Activated CD4-positive, alpha-beta T cell treated with anti-CD3 and anti-CD28 coated beads, Interleukin-2, Interleukin-4, amounts not matched to agents 100 ng/mL and 50 ng/mL, durations not matched to agents 16 hours and 8 hours (primary cell): Measurements from ENCODE around the gene CASTOR1.
"Not testable (repeated sequence)": the region's sequence is repeated elsewhere in the genome, so short reads cannot be mapped to it uniquely, and the experiment has no call there.

Source experiments
- DNase-seq: peaks from one replicate; pipeline ENCODE4 v3.0.0-alpha.2; 2020; ENCODE audit warnings: low spot score

Gene CASTOR1

GRCh38 chr22:30289141-30289979 lies at the start of gene CASTOR1:
TSS of gene CASTOR1 (minus strand) at chr22:30289505. CDS start at chr22:30289497, 8 bp downstream.
- DNase-seq: peak; percentile 94

GRCh38 chr22:30338802-30339201 lies 49.5 kb upstream of the CASTOR1 start:
- DNase-seq: no peak

GRCh38 chr22:30338341-30338740 lies 49.0 kb upstream of the CASTOR1 start:
- not testable (repeated sequence) for DNase-seq

DNA sequence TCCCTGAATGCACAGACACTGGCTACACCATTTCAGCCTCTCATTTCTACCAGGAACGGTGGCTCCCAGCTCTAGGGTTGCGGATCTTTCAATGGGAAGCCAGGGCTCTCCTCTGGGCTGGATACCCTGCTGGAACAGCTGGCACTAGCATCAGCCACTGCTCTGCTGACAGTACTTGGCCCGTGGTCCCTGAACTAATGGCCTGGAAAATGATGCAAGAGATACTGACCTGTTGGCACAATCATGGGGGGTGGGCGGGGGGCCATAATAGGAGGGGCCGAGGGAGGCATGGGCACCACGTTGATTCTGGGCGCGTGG lies 48.1 kb upstream of the CASTOR1 start:
- DNase-seq: no peak

- DNase-seq: no peak
Observed at GRCh38 chr22:30336752-30337460, 47.6 kb upstream of the CASTOR1 start.

GRCh38 chr22:30335236-30335635 lies 45.9 kb upstream of the CASTOR1 start:
- DNase-seq: no peak

DNA sequence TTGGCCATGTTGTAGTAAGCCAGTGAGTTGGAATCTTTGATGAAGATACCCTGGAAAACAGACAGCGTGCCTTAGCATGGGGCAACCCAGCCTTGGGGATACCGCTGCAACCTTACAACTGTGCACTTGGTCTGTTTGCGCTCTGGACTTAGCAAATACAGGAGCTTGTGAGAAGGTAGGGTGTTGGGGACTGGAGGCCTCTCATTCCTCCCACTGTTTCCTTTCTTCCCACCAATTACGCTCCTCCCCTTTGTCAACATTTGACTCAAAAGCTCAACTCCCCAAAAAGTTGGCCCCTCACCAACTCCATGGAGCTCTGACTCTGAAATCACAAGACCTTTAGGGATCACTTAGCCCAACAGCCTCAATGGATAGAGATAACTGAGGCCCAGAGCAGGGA lies 45.3 kb upstream of the CASTOR1 start:
- DNase-seq: no peak

DNA sequence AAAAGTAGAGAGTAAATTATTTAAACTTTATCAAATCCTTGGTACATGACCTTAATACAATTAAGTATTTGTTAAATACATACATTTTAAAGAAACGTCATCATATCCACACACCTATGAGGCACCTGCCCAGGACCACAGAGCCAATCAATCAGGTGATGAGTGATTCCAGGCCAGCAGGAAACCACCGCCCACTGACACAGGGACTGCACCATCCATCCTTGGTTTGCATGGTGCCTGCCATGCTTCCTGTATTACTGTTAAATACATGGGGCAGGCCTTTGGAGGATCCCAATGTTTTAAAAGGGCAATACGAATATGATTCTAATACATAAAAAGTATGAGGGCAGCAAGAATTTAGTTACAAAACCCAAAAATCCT lies 44.4 kb upstream of the CASTOR1 start:
- DNase-seq: no peak

- no peak for DNase-seq
Observed at GRCh38 chr22:30332994-30333706, 43.8 kb upstream of the CASTOR1 start.

GRCh38 chr22:30332551-30332950 lies 43.2 kb upstream of the CASTOR1 start:
- DNase-seq: no peak

- no peak for DNase-seq
Observed at GRCh38 chr22:30328466-30329049, 39.3 kb upstream of the CASTOR1 start.

DNA sequence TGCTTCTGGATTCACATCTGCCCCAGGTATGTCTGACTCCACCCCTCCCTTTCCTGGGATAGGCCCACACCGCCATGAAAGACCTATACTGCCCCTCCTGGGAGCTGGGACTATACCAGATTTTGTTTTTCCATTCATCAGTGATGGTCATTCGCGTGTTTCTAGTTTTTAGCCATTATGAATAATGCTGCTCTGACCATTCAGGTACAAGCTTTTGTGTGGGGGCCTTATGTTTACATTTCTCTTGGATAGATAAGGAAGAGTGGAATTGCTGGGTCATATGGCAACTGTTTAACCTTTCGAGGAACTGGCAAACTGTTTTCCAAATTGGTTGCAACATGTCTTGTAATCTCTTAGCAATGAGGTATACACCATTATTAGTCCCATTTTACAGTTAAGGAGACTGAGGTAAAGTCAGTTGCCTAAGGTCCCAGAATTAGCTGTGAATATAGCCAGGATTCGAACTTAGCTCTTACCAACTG lies 38.6 kb upstream of the CASTOR1 start:
- no peak for DNase-seq

- DNase-seq: peak; percentile 94
Observed at GRCh38 chr22:30326706-30327362, 37.5 kb upstream of the CASTOR1 start, which contains the start of gene TBC1D10A. TSS of gene TBC1D10A (minus strand) at chr22:30326941. CDS start at chr22:30326881, 60 bp downstream.

GRCh38 chr22:30326255-30326705 lies 37.0 kb upstream of the CASTOR1 start:
- DNase-seq: no peak

DNA sequence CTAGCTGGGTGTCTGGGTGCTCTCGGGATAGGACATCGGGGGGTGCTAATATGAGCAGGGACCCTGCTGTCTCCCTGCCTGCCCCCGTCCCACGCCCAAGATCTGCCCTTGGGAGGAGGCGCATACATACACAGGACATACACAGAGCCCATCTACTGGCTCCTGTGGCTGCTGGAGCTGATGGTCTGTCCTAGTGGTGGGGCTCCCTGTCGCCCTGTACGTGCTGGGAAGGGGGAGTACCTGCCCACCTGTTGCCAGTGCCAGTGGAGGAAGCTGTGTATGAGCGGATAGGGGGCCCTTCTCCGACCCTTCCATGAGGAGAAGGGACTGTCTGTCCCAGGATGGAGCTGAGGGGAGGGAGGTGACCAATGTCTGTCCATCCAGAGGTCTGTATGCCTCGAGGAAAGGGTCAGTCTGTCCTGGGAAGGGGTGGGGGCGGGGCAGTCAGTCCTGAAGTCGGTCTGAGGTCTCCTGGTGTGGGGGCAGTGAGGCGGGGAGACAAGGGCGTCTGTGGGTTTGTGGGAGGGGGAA lies 36.5 kb upstream of the CASTOR1 start:
- DNase-seq: no peak

DNA sequence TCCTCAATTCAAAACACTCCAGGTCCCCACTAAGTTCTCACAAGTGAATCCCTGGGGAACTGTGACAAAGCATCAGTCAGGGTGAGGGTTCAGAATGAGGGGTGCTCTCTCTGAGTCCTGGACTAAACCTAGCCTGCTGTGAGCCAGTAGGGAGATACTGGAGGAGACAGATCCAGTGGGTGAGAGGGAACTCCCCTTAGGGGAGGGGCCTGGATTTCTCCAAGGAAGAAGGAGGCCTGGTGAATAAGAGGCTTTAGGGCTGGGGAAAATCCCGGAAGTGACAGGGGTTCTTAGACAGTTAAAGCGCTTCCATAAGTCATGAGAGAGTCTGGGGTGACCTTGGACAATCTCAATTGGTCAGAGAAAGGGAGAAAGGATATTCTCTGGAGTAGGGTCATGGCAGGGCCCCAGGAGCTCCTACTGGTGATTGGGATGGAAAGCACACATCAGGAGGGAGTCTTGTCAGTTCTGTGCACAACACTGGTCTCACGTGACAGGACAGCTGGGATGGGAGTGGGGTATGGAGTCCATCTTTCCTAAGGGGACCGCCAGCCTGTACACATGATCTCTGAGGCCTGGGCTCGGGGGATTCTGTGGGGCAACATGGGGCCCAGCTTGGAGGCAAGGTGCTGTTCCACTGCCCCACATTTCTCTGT lies 35.9 kb upstream of the CASTOR1 start:
- no peak for DNase-seq

DNA sequence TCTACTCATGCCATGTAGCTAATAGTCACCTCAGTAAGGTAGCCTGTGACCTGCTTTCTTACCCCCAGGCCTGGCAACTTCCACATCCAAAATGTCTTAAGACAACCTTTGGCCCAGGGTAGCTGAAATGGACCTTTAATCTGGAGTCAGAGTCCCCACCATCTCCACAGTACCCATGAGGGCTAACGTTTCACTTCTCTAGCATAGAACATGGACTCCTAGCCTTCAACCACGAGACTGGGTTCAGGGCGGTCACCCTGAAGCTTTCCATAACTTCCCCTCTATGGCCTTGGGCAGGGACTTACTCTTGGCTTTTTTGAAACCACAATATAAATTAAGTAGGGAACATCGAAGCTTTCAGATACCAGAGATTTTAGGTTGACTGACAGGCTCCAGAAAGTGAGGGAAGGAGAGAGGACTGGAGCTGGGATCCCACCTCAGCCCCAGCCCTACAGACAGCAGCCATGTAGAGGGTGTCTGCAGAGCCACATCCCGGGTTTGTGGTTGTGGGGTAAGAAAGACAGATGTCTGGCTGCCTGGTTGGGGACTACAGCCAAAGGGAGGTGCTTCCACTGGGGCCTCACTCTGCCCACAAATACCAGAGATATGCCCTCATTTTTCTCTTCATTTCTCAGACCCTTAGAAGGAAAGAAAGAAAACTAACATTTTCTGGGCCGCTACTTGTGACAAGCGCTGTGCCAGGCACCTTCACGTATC lies 34.9 kb upstream of the CASTOR1 start:
- peak; percentile 41 for DNase-seq

DNA sequence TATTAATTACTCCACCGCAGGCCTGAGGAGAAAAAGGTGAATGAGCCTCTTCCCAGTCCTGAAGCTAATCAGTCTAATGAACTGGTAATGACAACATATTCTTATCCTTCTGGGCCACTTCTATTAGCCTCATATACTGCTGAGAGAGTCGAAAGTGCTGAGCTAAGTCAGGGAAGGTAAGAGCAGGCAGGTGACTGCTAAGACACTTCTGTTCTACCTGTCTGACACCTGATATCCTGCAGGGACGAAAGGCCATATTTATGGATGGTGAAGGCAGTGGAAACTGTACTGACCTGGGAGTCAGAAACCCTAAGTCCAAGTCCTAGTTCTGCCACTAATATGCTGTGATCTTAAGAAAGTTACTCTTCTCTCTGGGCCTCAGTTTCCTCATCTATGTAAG lies 33.9 kb upstream of the CASTOR1 start:
- no peak for DNase-seq

- DNase-seq: no peak
Observed at GRCh38 chr22:30321461-30321860, 32.2 kb upstream of the CASTOR1 start.

GRCh38 chr22:30320021-30320556 lies 30.8 kb upstream of the CASTOR1 start:
- no peak for DNase-seq
